GM23338 (cell line): ENCODE measurements around the gene CD177.

ENCODE experiments used
- CTCF ChIP-seq, 2 experiments: fragments of 200-600 bp in 1 of 2; sonication (generic) in 1 of 2; conservative IDR thresholded peaks; 2 replicates each; pipeline versions ENCODE4 v1.5.1 to v1.6.1; 2016 to 2017; ENCODE audit warnings: antibody characterized with exemption in 2 of 2, low read depth in 2 of 2, mild to moderate bottlenecking in 2 of 2, moderate library complexity in 1 of 2
- REST ChIP-seq: IDR thresholded peaks from one replicate; pipeline ENCODE4 v1.6.1; 2018; ENCODE audit warnings: antibody characterized with exemption; ENCODE audit not compliant: unreplicated experiment

DNA sequence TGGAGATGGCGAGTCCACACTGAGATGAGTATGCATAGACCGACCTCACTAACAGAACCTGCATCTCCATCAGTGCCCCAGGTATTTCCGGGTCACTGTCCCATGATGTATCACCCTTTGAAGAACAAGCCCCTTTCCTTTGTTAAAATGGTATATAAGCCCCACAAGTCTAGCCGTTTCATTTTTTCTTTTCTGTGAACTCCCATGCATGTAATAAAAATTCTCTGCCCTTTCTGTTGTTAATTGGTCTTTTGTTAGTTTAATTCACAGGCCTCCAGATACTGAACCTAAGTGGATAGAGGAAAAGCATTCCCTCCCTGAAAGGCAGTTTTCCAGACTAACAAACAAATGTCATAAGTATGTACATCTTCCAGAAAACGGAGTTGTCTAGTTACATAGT lies 15.0 kb upstream of the CD177 start:
- TF ChIP-seq CTCF (conservative IDR thresholded peaks at IDR 0.05; ENCODE audit: low read depth in 2 of 2) (no peak), REST (no peak)
